HEK293 (cell line): ENCODE measurements around the gene GARRE1.

Experiments
- CTCF ChIA-PET: fragments of 350-600 bp; formaldehyde crosslinking; extraction: SDS; loops from one replicate; lab custom pipeline; 2021; ENCODE audit warnings: antibody characterized with exemption; lab: Yijun Ruan, JAX
- POLR2A ChIA-PET: fragments of 300-600 bp; formaldehyde crosslinking; extraction: SDS; loops from one replicate; lab custom pipeline; 2020; ENCODE audit warnings: antibody characterized with exemption, inconsistent platforms; lab: Yijun Ruan, JAX
- H3K27ac ChIP-seq: fragments of 200-500 bp; sonication (Bioruptor generic); 2 replicates; pipeline ENCODE4 v1.5.1; 2014; ENCODE audit warnings: low read depth, low read length, control low read depth, inconsistent platforms; ENCODE audit errors: extremely low read depth
- H3K36me3 ChIP-seq, 2 experiments: fragments of 200-500 bp in 1 of 2; sonication (Bioruptor generic) in 1 of 2; 1 replicate in 1 of 2; 2 replicates in 1 of 2; pipeline ENCODE4 v1.5.1; 2014 to 2017; ENCODE audit warnings: inconsistent platforms in 2 of 2, low read length in 2 of 2; ENCODE audit not compliant: control insufficient read depth in 2 of 2, insufficient read depth in 1 of 2
- H3K4me1 ChIP-seq: fragments of 200-500 bp; sonication (Bioruptor generic); 2 replicates; pipeline ENCODE4 v1.5.1; 2014; ENCODE audit warnings: mild to moderate bottlenecking, low read length, inconsistent platforms; ENCODE audit not compliant: control insufficient read depth, insufficient read depth
- H3K4me3 ChIP-seq: 2 replicates; pipeline ENCODE4 v1.5.1; 2011; ENCODE audit warnings: low read depth, mild to moderate bottlenecking, control low read depth, low read length, moderate library complexity
- H3K9me3 ChIP-seq: fragments of 200-500 bp; sonication (Bioruptor generic); 2 replicates; pipeline ENCODE4 v1.5.1; 2014; ENCODE audit warnings: low read depth, low read length, inconsistent platforms; ENCODE audit not compliant: control insufficient read depth, insufficient read depth
- FEZF1 ChIP-seq: fragments of 450-650 bp; formaldehyde crosslinking; IDR thresholded peaks from 2 replicates; pipeline ENCODE4 v1.5.1; 2016; ENCODE audit warnings: missing biosample characterization, missing genetic modification characterization
- GLIS1 ChIP-seq: fragments of 450-650 bp; formaldehyde crosslinking; IDR thresholded peaks from 2 replicates; pipeline ENCODE4 v1.5.1; 2016; ENCODE audit warnings: missing biosample characterization, missing genetic modification characterization
- KLF1 ChIP-seq: fragments of 450-650 bp; formaldehyde crosslinking; IDR thresholded peaks from 2 replicates; pipeline ENCODE4 v1.5.1; 2016; ENCODE audit warnings: missing biosample characterization, missing genetic modification characterization
- MEIS1 ChIP-seq: sonication (generic); formaldehyde crosslinking; IDR thresholded peaks from 2 replicates; pipeline ENCODE4 v1.8.1; 2022; ENCODE audit warnings: missing genetic modification reagents, mild to moderate bottlenecking, borderline replicate concordance
- OSR2 ChIP-seq: fragments of 450-650 bp; formaldehyde crosslinking; IDR thresholded peaks from 2 replicates; pipeline ENCODE4 v1.5.1; 2016; ENCODE audit warnings: missing biosample characterization, missing genetic modification characterization
- PRDM1 ChIP-seq: fragments of 450-650 bp; formaldehyde crosslinking; IDR thresholded peaks from 2 replicates; pipeline ENCODE4; 2016; ENCODE audit warnings: missing biosample characterization, missing genetic modification characterization
- SCRT2 ChIP-seq: fragments of 450-650 bp; formaldehyde crosslinking; IDR thresholded peaks from 2 replicates; pipeline ENCODE4 v1.5.1; 2016; ENCODE audit warnings: missing biosample characterization, missing genetic modification characterization
- TRIM28 ChIP-seq: IDR thresholded peaks from 2 replicates; pipeline ENCODE4 v1.6.1; 2011; ENCODE audit warnings: low read length, control low read depth, borderline replicate concordance
- ZNF266 ChIP-seq: fragments of 450-650 bp; formaldehyde crosslinking; IDR thresholded peaks from 2 replicates; pipeline ENCODE4 v1.5.1; 2016; ENCODE audit warnings: missing biosample characterization, missing genetic modification characterization, low read depth
- ZNF274 ChIP-seq, 2 experiments: fragments of 200-500 bp in 1 of 2; fragments of 450-650 bp in 1 of 2; sonication (Bioruptor generic) in 1 of 2; formaldehyde crosslinking in 1 of 2; IDR thresholded peaks; 2 replicates each; pipeline versions ENCODE4 v1.5.1 to v1.6.1; 2014 to 2016; ENCODE audit warnings: borderline replicate concordance in 1 of 2, inconsistent platforms in 1 of 2, low read length in 1 of 2, missing biosample characterization in 1 of 2, missing genetic modification characterization in 1 of 2
- ZNF302 ChIP-seq: fragments of 450-650 bp; formaldehyde crosslinking; IDR thresholded peaks from 2 replicates; pipeline ENCODE4 v1.5.1; 2016; ENCODE audit warnings: missing biosample characterization, missing genetic modification characterization, low read depth
- ZNF37A ChIP-seq: fragments of 450-650 bp; IDR thresholded peaks from 2 replicates; pipeline ENCODE4 v1.5.1; 2018; ENCODE audit warnings: missing biosample characterization, missing genetic modification characterization
- ZNF394 ChIP-seq: fragments of 450-650 bp; formaldehyde crosslinking; IDR thresholded peaks from 2 replicates; pipeline ENCODE4 v1.5.1; 2016; ENCODE audit warnings: missing biosample characterization, missing genetic modification characterization, mild to moderate bottlenecking, moderate library complexity, borderline replicate concordance
- ZNF404 ChIP-seq: fragments of 450-650 bp; formaldehyde crosslinking; IDR thresholded peaks from 2 replicates; pipeline ENCODE4 v1.5.1; 2017; ENCODE audit warnings: missing biosample characterization, missing genetic modification characterization
- ZNF549 ChIP-seq: fragments of 450-650 bp; IDR thresholded peaks from 2 replicates; pipeline ENCODE4 v1.5.1; 2018; ENCODE audit warnings: missing biosample characterization, missing genetic modification characterization, mild to moderate bottlenecking, inconsistent platforms, moderate library complexity
- ZSCAN30 ChIP-seq: fragments of 450-650 bp; IDR thresholded peaks from 2 replicates; pipeline ENCODE4 v1.5.1; 2018; ENCODE audit warnings: missing biosample characterization, mild to moderate bottlenecking, missing genetic modification characterization, moderate library complexity
- TF ChIP-seq, protein P1 (sequence below): fragments of 450-650 bp; formaldehyde crosslinking; optimal IDR thresholded peaks from 2 replicates; pipeline ENCODE3; 2016; ENCODE audit warnings: missing biosample characterization, mild to moderate bottlenecking, missing genetic modification characterization
- TF ChIP-seq, protein P2 (sequence below): fragments of 450-650 bp; formaldehyde crosslinking; IDR thresholded peaks from 2 replicates; pipeline ENCODE4 v1.5.1; 2016; ENCODE audit warnings: missing biosample characterization, missing genetic modification characterization
- TF ChIP-seq, protein P3 (sequence below): fragments of 450-650 bp; formaldehyde crosslinking; IDR thresholded peaks from 2 replicates; pipeline ENCODE4 v1.5.1; 2016; ENCODE audit warnings: missing biosample characterization, missing genetic modification characterization, borderline replicate concordance
- TF ChIP-seq, protein P4 (sequence below): fragments of 450-650 bp; formaldehyde crosslinking; IDR thresholded peaks from 2 replicates; pipeline ENCODE4 v1.5.1; 2016; ENCODE audit warnings: missing biosample characterization, missing genetic modification characterization
- TF ChIP-seq, protein P5 (sequence below): fragments of 450-650 bp; IDR thresholded peaks from 2 replicates; pipeline ENCODE4 v1.5.1; 2018; ENCODE audit warnings: missing biosample characterization, mild to moderate bottlenecking, missing genetic modification characterization
- TF ChIP-seq, protein P6 (sequence below): fragments of 450-650 bp; formaldehyde crosslinking; IDR thresholded peaks from 2 replicates; pipeline ENCODE4 v1.5.1; 2017; ENCODE audit warnings: missing biosample characterization, mild to moderate bottlenecking, missing genetic modification characterization, moderate library complexity
- TF ChIP-seq, protein P7 (sequence below): fragments of 450-650 bp; formaldehyde crosslinking; IDR thresholded peaks from 2 replicates; pipeline ENCODE4 v1.5.1; 2016; ENCODE audit warnings: missing biosample characterization, missing genetic modification characterization

The GARRE1 gene

DNA sequence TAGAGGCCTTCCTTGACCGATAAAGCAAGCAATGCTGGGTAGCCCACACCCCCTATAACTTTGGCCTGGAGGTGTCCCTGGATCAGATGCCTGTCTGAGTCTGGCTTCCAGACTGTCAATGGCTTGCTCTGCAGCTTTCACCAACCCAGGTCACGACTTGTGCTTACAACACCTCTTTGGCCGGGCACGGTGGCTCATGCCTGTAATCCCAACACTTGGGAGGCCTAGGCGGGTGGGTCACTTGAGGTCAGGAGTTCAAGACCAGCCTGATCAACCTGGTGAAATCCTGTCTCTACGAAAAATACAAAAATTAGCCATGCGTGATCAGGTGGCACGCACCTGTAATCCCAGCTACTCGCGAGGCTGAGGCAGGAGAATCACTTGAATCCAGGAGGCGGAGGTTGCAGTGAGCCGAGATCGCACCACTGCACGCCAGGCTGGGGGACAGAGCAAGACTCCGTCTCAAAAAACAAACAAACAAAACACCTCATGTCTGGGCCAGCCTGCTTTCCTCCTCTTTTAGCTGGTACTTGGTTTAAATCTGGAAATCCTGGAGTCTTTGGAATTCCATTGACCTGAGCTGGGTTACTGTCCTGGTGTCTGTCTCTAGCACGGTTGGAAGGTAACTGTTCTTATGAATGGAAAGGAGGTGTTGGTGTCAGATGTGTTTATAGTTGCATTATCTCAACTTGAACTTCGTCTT, 10.3 kb upstream of the GARRE1 start (continued):
- TF ChIP-seq, protein P1, sequence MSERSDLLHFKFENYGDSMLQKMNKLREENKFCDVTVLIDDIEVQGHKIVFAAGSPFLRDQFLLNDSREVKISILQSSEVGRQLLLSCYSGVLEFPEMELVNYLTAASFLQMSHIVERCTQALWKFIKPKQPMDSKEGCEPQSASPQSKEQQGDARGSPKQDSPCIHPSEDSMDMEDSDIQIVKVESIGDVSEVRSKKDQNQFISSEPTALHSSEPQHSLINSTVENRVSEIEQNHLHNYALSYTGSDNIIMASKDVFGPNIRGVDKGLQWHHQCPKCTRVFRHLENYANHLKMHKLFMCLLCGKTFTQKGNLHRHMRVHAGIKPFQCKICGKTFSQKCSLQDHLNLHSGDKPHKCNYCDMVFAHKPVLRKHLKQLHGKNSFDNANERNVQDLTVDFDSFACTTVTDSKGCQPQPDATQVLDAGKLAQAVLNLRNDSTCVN (tag by site-specific recombination), result peak; percentile 18
- TF ChIP-seq PRDM1 (tag by site-specific recombination), result no peak
- TF ChIP-seq ZNF394 (tag by site-specific recombination), result no peak
- TF ChIP-seq, protein P2, sequence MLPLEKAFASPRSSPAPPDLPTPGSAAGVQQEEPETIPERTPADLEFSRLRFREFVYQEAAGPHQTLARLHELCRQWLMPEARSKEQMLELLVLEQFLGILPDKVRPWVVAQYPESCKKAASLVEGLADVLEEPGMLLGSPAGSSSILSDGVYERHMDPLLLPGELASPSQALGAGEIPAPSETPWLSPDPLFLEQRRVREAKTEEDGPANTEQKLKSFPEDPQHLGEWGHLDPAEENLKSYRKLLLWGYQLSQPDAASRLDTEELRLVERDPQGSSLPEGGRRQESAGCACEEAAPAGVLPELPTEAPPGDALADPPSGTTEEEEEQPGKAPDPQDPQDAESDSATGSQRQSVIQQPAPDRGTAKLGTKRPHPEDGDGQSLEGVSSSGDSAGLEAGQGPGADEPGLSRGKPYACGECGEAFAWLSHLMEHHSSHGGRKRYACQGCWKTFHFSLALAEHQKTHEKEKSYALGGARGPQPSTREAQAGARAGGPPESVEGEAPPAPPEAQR (tag by site-specific recombination), result no peak
- no peak for TF ChIP-seq ZSCAN30 (tag by site-specific recombination)
- TF ChIP-seq TRIM28, result no peak
- no peak for TF ChIP-seq FEZF1 (tag by site-specific recombination)
- TF ChIP-seq ZNF549 (tag by site-specific recombination), result no peak

DNA sequence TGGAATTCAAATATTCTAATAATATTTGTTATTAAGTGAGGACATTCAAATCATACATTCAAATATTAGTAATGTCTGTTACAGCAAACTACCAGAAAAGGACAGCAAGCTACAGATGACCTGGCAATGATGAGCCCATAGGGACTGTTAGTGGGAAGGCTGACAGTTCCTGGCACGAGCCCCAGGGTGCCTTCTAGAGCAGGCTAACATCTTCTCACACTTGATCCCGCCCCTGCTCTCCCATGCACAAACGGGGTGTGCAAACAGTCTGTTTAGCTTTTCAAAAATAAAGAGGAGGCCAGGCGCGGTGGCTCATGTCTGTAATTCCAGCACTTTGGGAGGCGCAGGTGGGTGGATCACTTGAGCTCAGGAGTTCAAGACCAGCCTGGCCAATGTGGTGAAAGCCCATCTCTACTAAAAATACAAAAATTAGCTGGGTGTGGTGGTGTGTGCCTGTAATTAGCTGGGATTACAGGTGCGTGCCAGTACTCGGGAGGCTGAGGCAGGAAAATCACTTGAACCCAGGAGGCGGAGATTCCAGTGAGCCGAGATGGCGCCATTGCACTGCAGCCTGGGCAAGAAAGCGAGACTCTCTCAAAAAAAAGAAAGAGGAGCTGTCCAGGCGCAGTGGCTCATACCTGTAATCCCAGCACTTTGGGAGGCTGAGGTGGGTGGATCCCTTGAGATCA, 9.6 kb upstream of the GARRE1 start:
- ChIA-PET POLR2A (interaction anchor here (0.7 to 1.1 kb wide), 2 partner anchors 9 to 35 kb away, joined by 3 read pairs; no protein-coding TSS in a partner anchor), CTCF (interaction anchor here (0.6 to 2.5 kb wide), 16 partner anchors 8 to 875 kb away, joined by 3 to 12 read pairs (median 4); no protein-coding TSS in a partner anchor)
- H3K36me3 ChIP-seq, result peaks cover 0 to 22% of the 10 kb centered on the region in 2 experiments; a peak in 1 of 3 replicates
- no peak overlapping the region for H3K4me3 ChIP-seq
- peaks cover 16% of the 10 kb centered on the region for H3K4me1 ChIP-seq
- no peaks in the 10 kb centered on the region for H3K9me3 ChIP-seq
- H3K27ac ChIP-seq, result no peak overlapping the region
- TF ChIP-seq OSR2 (tag by site-specific recombination), result no peak
- TF ChIP-seq, protein P3, sequence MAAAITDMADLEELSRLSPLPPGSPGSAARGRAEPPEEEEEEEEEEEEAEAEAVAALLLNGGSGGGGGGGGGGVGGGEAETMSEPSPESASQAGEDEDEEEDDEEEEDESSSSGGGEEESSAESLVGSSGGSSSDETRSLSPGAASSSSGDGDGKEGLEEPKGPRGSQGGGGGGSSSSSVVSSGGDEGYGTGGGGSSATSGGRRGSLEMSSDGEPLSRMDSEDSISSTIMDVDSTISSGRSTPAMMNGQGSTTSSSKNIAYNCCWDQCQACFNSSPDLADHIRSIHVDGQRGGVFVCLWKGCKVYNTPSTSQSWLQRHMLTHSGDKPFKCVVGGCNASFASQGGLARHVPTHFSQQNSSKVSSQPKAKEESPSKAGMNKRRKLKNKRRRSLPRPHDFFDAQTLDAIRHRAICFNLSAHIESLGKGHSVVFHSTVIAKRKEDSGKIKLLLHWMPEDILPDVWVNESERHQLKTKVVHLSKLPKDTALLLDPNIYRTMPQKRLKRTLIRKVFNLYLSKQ, result no peak
- no peak for TF ChIP-seq MEIS1 (CRISPR knock-in tag)
- no peak for TF ChIP-seq ZNF404 (tag by site-specific recombination)
- TF ChIP-seq, protein P4, sequence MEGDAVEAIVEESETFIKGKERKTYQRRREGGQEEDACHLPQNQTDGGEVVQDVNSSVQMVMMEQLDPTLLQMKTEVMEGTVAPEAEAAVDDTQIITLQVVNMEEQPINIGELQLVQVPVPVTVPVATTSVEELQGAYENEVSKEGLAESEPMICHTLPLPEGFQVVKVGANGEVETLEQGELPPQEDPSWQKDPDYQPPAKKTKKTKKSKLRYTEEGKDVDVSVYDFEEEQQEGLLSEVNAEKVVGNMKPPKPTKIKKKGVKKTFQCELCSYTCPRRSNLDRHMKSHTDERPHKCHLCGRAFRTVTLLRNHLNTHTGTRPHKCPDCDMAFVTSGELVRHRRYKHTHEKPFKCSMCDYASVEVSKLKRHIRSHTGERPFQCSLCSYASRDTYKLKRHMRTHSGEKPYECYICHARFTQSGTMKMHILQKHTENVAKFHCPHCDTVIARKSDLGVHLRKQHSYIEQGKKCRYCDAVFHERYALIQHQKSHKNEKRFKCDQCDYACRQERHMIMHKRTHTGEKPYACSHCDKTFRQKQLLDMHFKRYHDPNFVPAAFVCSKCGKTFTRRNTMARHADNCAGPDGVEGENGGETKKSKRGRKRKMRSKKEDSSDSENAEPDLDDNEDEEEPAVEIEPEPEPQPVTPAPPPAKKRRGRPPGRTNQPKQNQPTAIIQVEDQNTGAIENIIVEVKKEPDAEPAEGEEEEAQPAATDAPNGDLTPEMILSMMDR (tag by site-specific recombination), result peak; percentile 51; the same call in 1 of the 2 replicates
- no peak for TF ChIP-seq ZNF302
- 0 out of 2 replicates have a peak, but pooled peaks have one; percentile 15 for TF ChIP-seq GLIS1 (tag by site-specific recombination)
- no peak for TF ChIP-seq ZNF266 (tag by site-specific recombination)
- TF ChIP-seq, protein P5, sequence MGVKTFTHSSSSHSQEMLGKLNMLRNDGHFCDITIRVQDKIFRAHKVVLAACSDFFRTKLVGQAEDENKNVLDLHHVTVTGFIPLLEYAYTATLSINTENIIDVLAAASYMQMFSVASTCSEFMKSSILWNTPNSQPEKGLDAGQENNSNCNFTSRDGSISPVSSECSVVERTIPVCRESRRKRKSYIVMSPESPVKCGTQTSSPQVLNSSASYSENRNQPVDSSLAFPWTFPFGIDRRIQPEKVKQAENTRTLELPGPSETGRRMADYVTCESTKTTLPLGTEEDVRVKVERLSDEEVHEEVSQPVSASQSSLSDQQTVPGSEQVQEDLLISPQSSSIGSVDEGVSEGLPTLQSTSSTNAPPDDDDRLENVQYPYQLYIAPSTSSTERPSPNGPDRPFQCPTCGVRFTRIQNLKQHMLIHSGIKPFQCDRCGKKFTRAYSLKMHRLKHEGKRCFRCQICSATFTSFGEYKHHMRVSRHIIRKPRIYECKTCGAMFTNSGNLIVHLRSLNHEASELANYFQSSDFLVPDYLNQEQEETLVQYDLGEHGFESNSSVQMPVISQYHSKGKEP, result 0 out of 2 replicates have a peak, but pooled peaks have one; percentile 36
- TF ChIP-seq, protein P6, sequence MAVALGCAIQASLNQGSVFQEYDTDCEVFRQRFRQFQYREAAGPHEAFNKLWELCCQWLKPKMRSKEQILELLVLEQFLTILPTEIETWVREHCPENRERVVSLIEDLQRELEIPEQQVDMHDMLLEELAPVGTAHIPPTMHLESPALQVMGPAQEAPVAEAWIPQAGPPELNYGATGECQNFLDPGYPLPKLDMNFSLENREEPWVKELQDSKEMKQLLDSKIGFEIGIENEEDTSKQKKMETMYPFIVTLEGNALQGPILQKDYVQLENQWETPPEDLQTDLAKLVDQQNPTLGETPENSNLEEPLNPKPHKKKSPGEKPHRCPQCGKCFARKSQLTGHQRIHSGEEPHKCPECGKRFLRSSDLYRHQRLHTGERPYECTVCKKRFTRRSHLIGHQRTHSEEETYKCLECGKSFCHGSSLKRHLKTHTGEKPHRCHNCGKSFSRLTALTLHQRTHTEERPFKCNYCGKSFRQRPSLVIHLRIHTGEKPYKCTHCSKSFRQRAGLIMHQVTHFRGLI, result no peak
- 0 out of 2 replicates have a peak, but pooled peaks have one; percentile 18 for TF ChIP-seq SCRT2 (tag by site-specific recombination)
- TF ChIP-seq ZNF274 (IDR thresholded peaks at IDR 0.05; ENCODE audit: low read length), result no peak
- no peak for TF ChIP-seq ZNF274 (tag by site-specific recombination; IDR thresholded peaks at IDR 0.05; ENCODE audit: borderline replicate concordance)
- TF ChIP-seq, protein P7, sequence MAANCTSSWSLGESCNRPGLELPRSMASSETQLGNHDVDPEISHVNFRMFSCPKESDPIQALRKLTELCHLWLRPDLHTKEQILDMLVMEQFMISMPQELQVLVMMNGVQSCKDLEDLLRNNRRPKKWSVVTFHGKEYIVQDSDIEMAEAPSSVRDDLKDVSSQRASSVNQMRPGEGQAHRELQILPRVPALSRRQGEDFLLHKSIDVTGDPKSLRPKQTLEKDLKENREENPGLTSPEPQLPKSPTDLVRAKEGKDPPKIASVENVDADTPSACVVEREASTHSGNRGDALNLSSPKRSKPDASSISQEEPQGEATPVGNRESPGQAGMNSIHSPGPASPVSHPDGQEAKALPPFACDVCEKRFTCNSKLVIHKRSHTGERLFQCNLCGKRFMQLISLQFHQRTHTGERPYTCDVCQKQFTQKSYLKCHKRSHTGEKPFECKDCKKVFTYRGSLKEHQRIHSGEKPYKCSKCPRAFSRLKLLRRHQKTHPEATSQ (tag by site-specific recombination), result no peak
- no peak for TF ChIP-seq FEZF1 (tag by site-specific recombination)
- TF ChIP-seq ZNF37A (tag by site-specific recombination), result no peak
- peak; percentile 73 for TF ChIP-seq KLF1 (tag by site-specific recombination)
